ENCODE measurements around the gene COL4A1. TPM values are rescaled to one million over a fixed set of nuclear protein-coding genes. Genes with fewer than 3 reads are reported as not detected.

Gene COL4A1
- total RNA-seq, 1 experiment from 2014 or later: not detected

GRCh38 chr13:110200276-110200870, 106.6 kb downstream of the COL4A1 start:
- Histone ChIP-seq H3K27ac (ENCODE audit: low read length) (no peak overlapping the region), H3K4me3 (ENCODE audit: low read length) (no peak overlapping the region), H3K9me3 (ENCODE audit: low read length) (no peaks in the 10 kb centered on the region), H4K20me1 (ENCODE audit: insufficient read depth, low read depth, low read length) (no peaks in the 10 kb centered on the region), H3K4me1 (ENCODE audit: low read length) (no peaks in the 10 kb centered on the region), H3K79me2 (ENCODE audit: low read length) (no peaks in the 10 kb centered on the region), H2AFZ (ENCODE audit: low read length) (no peak overlapping the region), H3K36me3 (ENCODE audit: insufficient read depth, low read length) (no peaks in the 10 kb centered on the region), H3K4me2 (ENCODE audit: low read depth, low read length, poor library complexity, severe bottlenecking) (no peak overlapping the region), H3K9me2 (replicated peaks; ENCODE audit: insufficient read depth, low read length) (no peaks in the 10 kb centered on the region), H3K9ac (ENCODE audit: low read length) (no peak overlapping the region), H3K27me3 (ENCODE audit: low read length) (no peaks in the 10 kb centered on the region)
- DNase-seq: no peak

- H3K27ac ChIP-seq (ENCODE audit: low read length): no peak overlapping the region
- no peaks in the 10 kb centered on the region for H3K9me2 ChIP-seq (replicated peaks; ENCODE audit: insufficient read depth, low read length)
- no peak overlapping the region for H3K9ac ChIP-seq (ENCODE audit: low read length)
- no peak overlapping the region for H3K4me3 ChIP-seq (ENCODE audit: low read length)
- H3K4me1 ChIP-seq (ENCODE audit: low read length): no peaks in the 10 kb centered on the region
- no peaks in the 10 kb centered on the region for H3K79me2 ChIP-seq (ENCODE audit: low read length)
- H4K20me1 ChIP-seq (ENCODE audit: insufficient read depth, low read depth, low read length): no peaks in the 10 kb centered on the region
- no peak for DNase-seq
- H3K27me3 ChIP-seq (ENCODE audit: low read length): no peaks in the 10 kb centered on the region
- no peak overlapping the region for H3K4me2 ChIP-seq (ENCODE audit: low read depth, low read length, poor library complexity, severe bottlenecking)
- no peaks in the 10 kb centered on the region for H3K9me3 ChIP-seq (ENCODE audit: low read length)
- no peaks in the 10 kb centered on the region for H3K36me3 ChIP-seq (ENCODE audit: insufficient read depth, low read length)
- no peak overlapping the region for H2AFZ ChIP-seq (ENCODE audit: low read length)
Measured at GRCh38 chr13:110199046-110199831, 107.7 kb downstream of the COL4A1 start.

- H4K20me1 ChIP-seq (ENCODE audit: insufficient read depth, low read depth, low read length): no peaks in the 10 kb centered on the region
- H3K9ac ChIP-seq (ENCODE audit: low read length): no peak overlapping the region
- H2AFZ ChIP-seq (ENCODE audit: low read length): no peak overlapping the region
- no peaks in the 10 kb centered on the region for H3K9me3 ChIP-seq (ENCODE audit: low read length)
- H3K27ac ChIP-seq (ENCODE audit: low read length): no peak overlapping the region
- no peaks in the 10 kb centered on the region for H3K79me2 ChIP-seq (ENCODE audit: low read length)
- no peak for DNase-seq
- no peaks in the 10 kb centered on the region for H3K36me3 ChIP-seq (ENCODE audit: insufficient read depth, low read length)
- no peaks in the 10 kb centered on the region for H3K4me1 ChIP-seq (ENCODE audit: low read length)
- H3K9me2 ChIP-seq (replicated peaks; ENCODE audit: insufficient read depth, low read length): no peaks in the 10 kb centered on the region
- H3K27me3 ChIP-seq (ENCODE audit: low read length): no peaks in the 10 kb centered on the region
- no peak overlapping the region for H3K4me2 ChIP-seq (ENCODE audit: low read depth, low read length, poor library complexity, severe bottlenecking)
- H3K4me3 ChIP-seq (ENCODE audit: low read length): no peak overlapping the region
Measured at GRCh38 chr13:110197471-110197870, 109.5 kb downstream of the COL4A1 start.

- H3K4me1 ChIP-seq (ENCODE audit: low read length): no peaks in the 10 kb centered on the region
- no peak overlapping the region for H3K27ac ChIP-seq (ENCODE audit: low read length)
- no peak overlapping the region for H2AFZ ChIP-seq (ENCODE audit: low read length)
- H3K27me3 ChIP-seq (ENCODE audit: low read length): no peaks in the 10 kb centered on the region
- no peaks in the 10 kb centered on the region for H3K36me3 ChIP-seq (ENCODE audit: insufficient read depth, low read length)
- no peak overlapping the region for H3K9ac ChIP-seq (ENCODE audit: low read length)
- no peaks in the 10 kb centered on the region for H4K20me1 ChIP-seq (ENCODE audit: insufficient read depth, low read depth, low read length)
- H3K9me3 ChIP-seq (ENCODE audit: low read length): no peaks in the 10 kb centered on the region
- no peak for DNase-seq
- no peak overlapping the region for H3K4me2 ChIP-seq (ENCODE audit: low read depth, low read length, poor library complexity, severe bottlenecking)
- no peaks in the 10 kb centered on the region for H3K79me2 ChIP-seq (ENCODE audit: low read length)
- H3K4me3 ChIP-seq (ENCODE audit: low read length): no peak overlapping the region
- no peaks in the 10 kb centered on the region for H3K9me2 ChIP-seq (replicated peaks; ENCODE audit: insufficient read depth, low read length)
Measured at GRCh38 chr13:110197026-110197425, 109.9 kb downstream of the COL4A1 start.

- Histone ChIP-seq H3K9me2 (replicated peaks; ENCODE audit: insufficient read depth, low read length) (no peaks in the 10 kb centered on the region), H2AFZ (ENCODE audit: low read length) (no peak overlapping the region), H3K9ac (ENCODE audit: low read length) (no peak overlapping the region), H4K20me1 (ENCODE audit: insufficient read depth, low read depth, low read length) (no peaks in the 10 kb centered on the region), H3K4me2 (ENCODE audit: low read depth, low read length, poor library complexity, severe bottlenecking) (no peak overlapping the region), H3K36me3 (ENCODE audit: insufficient read depth, low read length) (no peaks in the 10 kb centered on the region), H3K4me3 (ENCODE audit: low read length) (no peak overlapping the region), H3K27ac (ENCODE audit: low read length) (no peak overlapping the region), H3K4me1 (ENCODE audit: low read length) (no peaks in the 10 kb centered on the region), H3K9me3 (ENCODE audit: low read length) (no peaks in the 10 kb centered on the region), H3K79me2 (ENCODE audit: low read length) (no peaks in the 10 kb centered on the region), H3K27me3 (ENCODE audit: low read length) (no peaks in the 10 kb centered on the region)
- no peak for DNase-seq
Measured at GRCh38 chr13:110195547-110196485, 111.1 kb downstream of the COL4A1 start.

- no peaks in the 10 kb centered on the region for H3K9me2 ChIP-seq (replicated peaks; ENCODE audit: insufficient read depth, low read length)
- H3K9me3 ChIP-seq (ENCODE audit: low read length): no peaks in the 10 kb centered on the region
- no peaks in the 10 kb centered on the region for H3K27me3 ChIP-seq (ENCODE audit: low read length)
- H3K4me1 ChIP-seq (ENCODE audit: low read length): no peaks in the 10 kb centered on the region
- no peak overlapping the region for H3K27ac ChIP-seq (ENCODE audit: low read length)
- no peaks in the 10 kb centered on the region for H4K20me1 ChIP-seq (ENCODE audit: insufficient read depth, low read depth, low read length)
- H3K79me2 ChIP-seq (ENCODE audit: low read length): no peaks in the 10 kb centered on the region
- no peak overlapping the region for H2AFZ ChIP-seq (ENCODE audit: low read length)
- no peak for DNase-seq
- no peaks in the 10 kb centered on the region for H3K36me3 ChIP-seq (ENCODE audit: insufficient read depth, low read length)
- no peak overlapping the region for H3K9ac ChIP-seq (ENCODE audit: low read length)
- no peak overlapping the region for H3K4me2 ChIP-seq (ENCODE audit: low read depth, low read length, poor library complexity, severe bottlenecking)
- H3K4me3 ChIP-seq (ENCODE audit: low read length): no peak overlapping the region
Measured at GRCh38 chr13:110194451-110194850, 112.5 kb downstream of the COL4A1 start.

GRCh38 chr13:110193491-110193890, 113.5 kb downstream of the COL4A1 start:
- H3K9me3 ChIP-seq (ENCODE audit: low read length): no peaks in the 10 kb centered on the region
- H3K27me3 ChIP-seq (ENCODE audit: low read length): no peaks in the 10 kb centered on the region
- no peak overlapping the region for H3K4me3 ChIP-seq (ENCODE audit: low read length)
- no peaks in the 10 kb centered on the region for H3K36me3 ChIP-seq (ENCODE audit: insufficient read depth, low read length)
- no peaks in the 10 kb centered on the region for H3K9me2 ChIP-seq (replicated peaks; ENCODE audit: insufficient read depth, low read length)
- no peak overlapping the region for H2AFZ ChIP-seq (ENCODE audit: low read length)
- H4K20me1 ChIP-seq (ENCODE audit: insufficient read depth, low read depth, low read length): no peaks in the 10 kb centered on the region
- no peak overlapping the region for H3K9ac ChIP-seq (ENCODE audit: low read length)
- no peak for DNase-seq
- no peak overlapping the region for H3K27ac ChIP-seq (ENCODE audit: low read length)
- H3K4me1 ChIP-seq (ENCODE audit: low read length): no peaks in the 10 kb centered on the region
- no peak overlapping the region for H3K4me2 ChIP-seq (ENCODE audit: low read depth, low read length, poor library complexity, severe bottlenecking)
- H3K79me2 ChIP-seq (ENCODE audit: low read length): no peaks in the 10 kb centered on the region

- Histone ChIP-seq H3K27ac (ENCODE audit: low read length) (no peak overlapping the region), H3K27me3 (ENCODE audit: low read length) (no peaks in the 10 kb centered on the region), H3K4me3 (ENCODE audit: low read length) (no peak overlapping the region), H3K79me2 (ENCODE audit: low read length) (no peaks in the 10 kb centered on the region), H3K4me2 (ENCODE audit: low read depth, low read length, poor library complexity, severe bottlenecking) (no peak overlapping the region), H3K36me3 (ENCODE audit: insufficient read depth, low read length) (no peaks in the 10 kb centered on the region), H3K9me3 (ENCODE audit: low read length) (no peaks in the 10 kb centered on the region), H3K4me1 (ENCODE audit: low read length) (no peaks in the 10 kb centered on the region), H4K20me1 (ENCODE audit: insufficient read depth, low read depth, low read length) (no peaks in the 10 kb centered on the region), H3K9me2 (replicated peaks; ENCODE audit: insufficient read depth, low read length) (no peaks in the 10 kb centered on the region), H3K9ac (ENCODE audit: low read length) (no peak overlapping the region), H2AFZ (ENCODE audit: low read length) (no peak overlapping the region)
- DNase-seq: no peak
Measured at GRCh38 chr13:110192472-110192871, 114.5 kb downstream of the COL4A1 start.

Measured in Karpas-422 (cell line).